Measurements from ENCODE around the gene RAB30. TPM values are rescaled to one million over a fixed set of nuclear protein-coding genes. Genes with fewer than 3 reads are reported as not detected.

The RAB30 gene
- total RNA-seq, 1 experiment from 2014 or later: 6.2 TPM

GRCh38 chr11:83056204-83056603, 15.5 kb downstream of the RAB30 start:
- no peaks in the 10 kb centered on the region for H3K36me3 Mint-ChIP-seq
- peaks cover 10% of the 10 kb centered on the region for H3K4me1 Mint-ChIP-seq
- H3K27ac Mint-ChIP-seq: no peak overlapping the region
- H3K4me3 Mint-ChIP-seq: no peak overlapping the region
- H3K9me3 Mint-ChIP-seq: peaks cover 3% of the 10 kb centered on the region; the same call in 1 of the 2 replicates
- no peak for ATAC-seq
- no peak for DNase-seq (ENCODE audit: low spot score)
- TF ChIP-seq CTCF (IDR thresholded peaks at IDR 0.05): no peak
- no peak for TF ChIP-seq ETV6 (CRISPR knock-in tag; IDR thresholded peaks at IDR 0.05)
- no peak for TF ChIP-seq GRHL2 (CRISPR knock-in tag; IDR thresholded peaks at IDR 0.05; ENCODE audit: insufficient replicate concordance, severe bottlenecking)
- no peak for TF ChIP-seq ATF2 (CRISPR knock-in tag; IDR thresholded peaks at IDR 0.05; ENCODE audit: borderline replicate concordance, low read depth)
- no peak for TF ChIP-seq RORB (CRISPR knock-in tag; IDR thresholded peaks at IDR 0.05)
- TF ChIP-seq STAT6 (CRISPR knock-in tag; conservative IDR thresholded peaks at IDR 0.05; ENCODE audit: low read depth): no peak
- TF ChIP-seq ERG (CRISPR knock-in tag; IDR thresholded peaks at IDR 0.05): no peak
- TF ChIP-seq RELA (CRISPR knock-in tag; IDR thresholded peaks at IDR 0.05; ENCODE audit: borderline replicate concordance): no peak
- no peak for TF ChIP-seq EMX1 (CRISPR knock-in tag; IDR thresholded peaks at IDR 0.05)
- no peaks in the 10 kb centered on the region for H3K27me3 Mint-ChIP-seq (ENCODE audit: low read depth)
- CTCF ChIA-PET: no interaction called here
- POLR2A ChIA-PET: interaction anchor here (0.8 kb wide), 1 partner anchor 155 kb away, joined by 3 read pairs; no protein-coding TSS in a partner anchor

GRCh38 chr11:83054904-83055380, 16.8 kb downstream of the RAB30 start:
- Mint-ChIP-seq H3K27ac (no peak overlapping the region), H3K36me3 (no peaks in the 10 kb centered on the region)
- ATAC-seq: no peak

More at GRCh38 chr11:83054904-83055380, 16.8 kb downstream of the RAB30 start:
- no peak for DNase-seq (ENCODE audit: low spot score)
- H3K27me3 Mint-ChIP-seq (ENCODE audit: low read depth): no peaks in the 10 kb centered on the region
- no peak overlapping the region for H3K4me3 Mint-ChIP-seq
- TF ChIP-seq ZNF219 (CRISPR knock-in tag; IDR thresholded peaks at IDR 0.05; ENCODE audit: borderline replicate concordance) (no peak), ATF6 (CRISPR knock-in tag; IDR thresholded peaks at IDR 0.05) (no peak), CDX4 (CRISPR knock-in tag; IDR thresholded peaks at IDR 0.05; ENCODE audit: borderline replicate concordance) (no peak), TEAD1 (CRISPR knock-in tag; IDR thresholded peaks at IDR 0.05) (no peak)
- peaks cover 5% of the 10 kb centered on the region; the same call in 1 of the 2 replicates for H3K9me3 Mint-ChIP-seq
- CTCF ChIA-PET: no interaction called here
- H3K4me1 Mint-ChIP-seq: peaks cover 10% of the 10 kb centered on the region
- POLR2A ChIA-PET: no interaction called here

Measured in WTC11 (cell line).